Natural killer cell (primary cell): Measurements from ENCODE around the gene DNAJB9. TPM values are rescaled to one million over a fixed set of nuclear protein-coding genes. Genes with fewer than 3 reads are reported as not detected.

ENCODE experiments used
- ATAC-seq, 3 donors: fragments of 150-1000 bp in 2 of 3; fragments of 200-7000 bp in 1 of 3; cut with Tn5 transposase; 1 replicate in 1 of 3; 2 replicates in 2 of 3; pipeline ENCODE4 v1.10.0; 2021; ENCODE audit warnings: mild to moderate bottlenecking in 2 of 3, moderate library complexity in 2 of 3
- DNase-seq, 2 donors: peaks; one replicate each; pipeline versions ENCODE4 v3.0.0 to v3.0.0-alpha.2; 2013 to 2021; ENCODE audit warnings: mixed read lengths in 1 of 2
- H3K27ac ChIP-seq: one replicate; pipeline ENCODE4 v1.5.1; 2013; ENCODE audit warnings: mild to moderate bottlenecking, low read length
- H3K27me3 ChIP-seq: one replicate; pipeline ENCODE4 v1.6.1; 2013; ENCODE audit warnings: low read length; ENCODE audit not compliant: control insufficient read depth, insufficient read depth
- H3K36me3 ChIP-seq: one replicate; pipeline ENCODE4 v1.6.1; 2013; ENCODE audit warnings: low read length; ENCODE audit not compliant: control insufficient read depth, insufficient read depth
- H3K4me1 ChIP-seq: one replicate; pipeline ENCODE4 v1.6.1; 2013; ENCODE audit warnings: low read length; ENCODE audit not compliant: control insufficient read depth, insufficient read depth
- H3K4me3 ChIP-seq: one replicate; pipeline ENCODE4 v1.5.1; 2013; ENCODE audit warnings: low read length
- H3K9me3 ChIP-seq: one replicate; pipeline ENCODE4 v1.6.1; 2013; ENCODE audit warnings: low read length; ENCODE audit not compliant: control insufficient read depth, insufficient read depth
- H3K27ac Mint-ChIP-seq, 2 donors: one replicate each; pipeline ENCODE4 v1.8.0; 2022; ENCODE audit warnings: mild to moderate bottlenecking in 2 of 2, mixed read lengths in 2 of 2, moderate library complexity in 1 of 2
- H3K27me3 Mint-ChIP-seq, 2 donors: one replicate each; pipeline ENCODE4 v1.8.0; 2022; ENCODE audit warnings: low read depth in 2 of 2, mixed read lengths in 2 of 2
- H3K36me3 Mint-ChIP-seq: one replicate; pipeline ENCODE4 v1.8.0; 2022; ENCODE audit warnings: mixed read lengths
- H3K4me1 Mint-ChIP-seq, 2 donors: one replicate each; pipeline ENCODE4 v1.8.0; 2022; ENCODE audit warnings: mixed read lengths in 2 of 2
- H3K4me3 Mint-ChIP-seq: one replicate; pipeline ENCODE4 v1.8.0; 2022; ENCODE audit warnings: mild to moderate bottlenecking, moderate library complexity, mixed read lengths
- H3K9me3 Mint-ChIP-seq, 2 donors: one replicate each; pipeline ENCODE4 v1.8.0; 2022; ENCODE audit warnings: mixed read lengths in 2 of 2
- CTCF ChIP-seq: fragments of 200-600 bp; IDR thresholded peaks from one replicate; pipeline ENCODE4 v1.8.0; 2022; ENCODE audit warnings: antibody characterized with exemption
- WGBS: methylation state at CpG from one replicate; pipeline ENCODE4 v1.1.7; 2013; ENCODE audit warnings: missing lambda C conversion rate; ENCODE audit not compliant: insufficient coverage; 5-methylcytosine and 5-hydroxymethylcytosine counted together
- intact Hi-C: fragments of 100-400 bp; cut with micrococcal nuclease; formaldehyde crosslinking; loops from one replicate; pipeline ENCODE4 v1.14.2; 2022
- total RNA-seq, 4 donors: library from RNA; stranded (reverse); fragments of 120-200 nt in 1 of 4; gene quantifications; one replicate each; pipeline versions ENCODE4 v1.2.3 to v1.2.4, GENCODE V29; 2013 to 2022

DNAJB9 gene
- total RNA-seq, 3 donors from 2014 or later (not counting 1 experiment from before 2014, with no cell fraction given), result 33.9 to 44.5 (median 43.1) TPM

- Mint-ChIP-seq H3K27me3 (peaks cover 0 to 4% of the 10 kb centered on the region in 2 donors), H3K36me3 (no peaks in the 10 kb centered on the region), H3K27ac (peak within 1 kb of the TSS; percentile 99), H3K9me3 (no peaks in the 10 kb centered on the region), H3K4me1 (peaks cover 34 to 37% of the 10 kb centered on the region in 2 donors), H3K4me3 (peak within 1 kb of the TSS; percentile 96)
- no peak for TF ChIP-seq CTCF
- peak within 1 kb of the TSS; percentile 96 for H3K4me3 ChIP-seq
- H3K9me3 ChIP-seq, result no peaks in the 10 kb centered on the region
- peaks cover 10% of the 10 kb centered on the region for H3K4me1 ChIP-seq
- H3K36me3 ChIP-seq, result peaks cover 2% of the 10 kb centered on the region
- DNase-seq, result peak; percentile 99 to 100
- no peaks in the 10 kb centered on the region for H3K27me3 ChIP-seq
- ATAC-seq, result peak; percentile 89 to 96 (median 89)
- intact Hi-C loops, result loop anchor here (1.0 to 5.0 kb wide), 2 partner anchors 43 to 784 kb away; partner anchors contain the start of genes CBLL1, DNAJB9 and THAP5
- under 1% methylated on average over 62 of the region's 64 CpGs for WGBS
- H3K27ac ChIP-seq, result peak within 1 kb of the TSS; percentile 99
Measured at GRCh38 chr7:108525985-108526767, 43.5 kb upstream of the DNAJB9 start, which contains the start of gene PNPLA8. TSS of gene PNPLA8 (minus strand) at chr7:108526135. CDS start at chr7:108515491, 10,644 bp downstream.

- WGBS, result 14% methylated on average over 3 of the region's 3 CpGs
Measured at GRCh38 chr7:108526768-108527017, 43.0 kb upstream of the DNAJB9 start.

GRCh38 chr7:108528183-108528712, 41.4 kb upstream of the DNAJB9 start:
- ATAC-seq (no peak), DNase-seq (no peak)
- Histone ChIP-seq H3K4me1 (peaks cover 10% of the 10 kb centered on the region), H3K9me3 (no peaks in the 10 kb centered on the region), H3K4me3 (no peak overlapping the region), H3K27ac (no peak overlapping the region), H3K36me3 (no peaks in the 10 kb centered on the region), H3K27me3 (no peaks in the 10 kb centered on the region)
- peaks cover 6 to 10% of the 10 kb centered on the region in 2 donors for H3K27me3 Mint-ChIP-seq
- H3K4me3 Mint-ChIP-seq, result peak overlapping the region; percentile 14
- TF ChIP-seq CTCF, result no peak
- WGBS, result 93% methylated on average over 4 of the region's 6 CpGs
- H3K9me3 Mint-ChIP-seq, result no peaks in the 10 kb centered on the region
- peaks cover 20 to 26% of the 10 kb centered on the region in 2 donors for H3K4me1 Mint-ChIP-seq
- H3K36me3 Mint-ChIP-seq, result no peaks in the 10 kb centered on the region
- intact Hi-C loops, result loop anchor here (5.0 kb wide), 1 partner anchor 786 kb away; the partner anchor contains the start of gene CBLL1
- H3K27ac Mint-ChIP-seq, result peak overlapping the region in 1 of 2 donors; percentile 62

More at GRCh38 chr7:108526768-108527017, 43.0 kb upstream of the DNAJB9 start:
- peak overlapping the region; percentile 99 for H3K27ac ChIP-seq
- H3K27me3 Mint-ChIP-seq, result peaks cover under 1 to 4% of the 10 kb centered on the region in 2 donors
- peak overlapping the region; percentile 99 for H3K27ac Mint-ChIP-seq
- no peaks in the 10 kb centered on the region for H3K36me3 Mint-ChIP-seq
- DNase-seq (no peak), ATAC-seq (no peak)
- H3K4me3 ChIP-seq, result peak overlapping the region; percentile 96
- intact Hi-C loops, result loop anchor here (1.0 to 5.0 kb wide), 2 partner anchors 43 to 784 kb away; partner anchors contain the start of genes CBLL1, DNAJB9 and THAP5
- H3K9me3 ChIP-seq, result no peaks in the 10 kb centered on the region
- peaks cover 29 to 33% of the 10 kb centered on the region in 2 donors for H3K4me1 Mint-ChIP-seq
- H3K4me3 Mint-ChIP-seq, result peak overlapping the region; percentile 96
- peaks cover 10% of the 10 kb centered on the region for H3K4me1 ChIP-seq
- H3K36me3 ChIP-seq, result no peaks in the 10 kb centered on the region
- H3K9me3 Mint-ChIP-seq, result no peaks in the 10 kb centered on the region
- no peak for TF ChIP-seq CTCF
- no peaks in the 10 kb centered on the region for H3K27me3 ChIP-seq
